HepG2 (cell line): ENCODE results near the gene RNU1-1. TPM values are rescaled to one million over a fixed set of nuclear protein-coding genes. Genes with fewer than 3 reads are reported as not detected.
"Not testable (repeated sequence)": the region's sequence is repeated elsewhere in the genome, so short reads cannot be mapped to it uniquely, and the experiment has no call there.

Experiments used
- ATAC-seq: fragments of 200-7000 bp; cut with Tn5 transposase; 3 replicates; pipeline ENCODE4 v1.9.1; 2020; ENCODE audit warnings: mild to moderate bottlenecking, moderate library complexity
- BruUV-seq: library from RNA; stranded (reverse); fragments of 400-500 nt; replicated peaks from 2 replicates; lab custom pipeline; 2021; lab: Mats Ljungman, UMichigan
- CTCF ChIA-PET: fragments of 300-600 bp; formaldehyde crosslinking; extraction: SDS; loops from one replicate; lab custom pipeline; 2021; ENCODE audit warnings: low total read pairs, inconsistent platforms, low intra/inter-chr PET ratio; lab: Yijun Ruan, JAX
- POLR2A ChIA-PET: fragments of 350-600 bp; sonication (Branson Sonifier 250); formaldehyde crosslinking; loops from one replicate; lab custom pipeline; 2020; ENCODE audit warnings: antibody characterized with exemption, inconsistent platforms; lab: Yijun Ruan, JAX
- DNase-seq: peaks from one replicate; pipeline ENCODE4 v3.0.0-alpha.2; 2015; ENCODE audit warnings: low spot score
- FAIRE-seq: peaks from 3 replicates; lab custom pipeline; 2011; peaks lifted over from hg19 to GRCh38; lab: Jason Lieb, UNC
- H2AFZ ChIP-seq: one replicate; pipeline ENCODE4 v1.6.1; 2011; ENCODE audit warnings: low read length, inconsistent platforms
- H3K27ac ChIP-seq: fragments of 300-600 bp; 3 replicates; pipeline ENCODE4 v1.8.0; 2011; ENCODE audit warnings: mixed run types, mild to moderate bottlenecking, mixed read lengths, low read length, inconsistent platforms; ENCODE audit not compliant: insufficient read depth; ENCODE audit errors: extremely low read length
- H3K27me3 ChIP-seq, 2 experiments: fragments of 200-600 bp in 1 of 2; 2 replicates in 1 of 2; 3 replicates in 1 of 2; pipeline versions ENCODE4 v1.6.0 to v1.8.0; 2011; ENCODE audit warnings: low read length in 2 of 2, mild to moderate bottlenecking in 2 of 2, moderate library complexity in 2 of 2, inconsistent platforms in 1 of 2; ENCODE audit not compliant: insufficient read depth in 2 of 2, control insufficient read depth in 1 of 2
- H3K36me3 ChIP-seq, 2 experiments: fragments of 200-600 bp in 1 of 2; replicated peaks in 1 of 2; 2 replicates in 1 of 2; 3 replicates in 1 of 2; pipeline versions ENCODE4 v1.5.1 to v1.8.0; 2011; ENCODE audit warnings: low read length in 2 of 2, inconsistent platforms in 1 of 2; ENCODE audit not compliant: insufficient read depth in 2 of 2, control insufficient read depth in 1 of 2
- H3K4me1 ChIP-seq: 2 replicates; pipeline ENCODE4 v1.5.1; 2012; ENCODE audit warnings: low read length, inconsistent platforms; ENCODE audit not compliant: insufficient read depth
- H3K4me2 ChIP-seq: 2 replicates; pipeline ENCODE4 v1.6.0; 2011; ENCODE audit warnings: low read depth, low read length, inconsistent platforms
- H3K4me3 ChIP-seq, 3 experiments: fragments of 200-600 bp in 1 of 3; sonication (generic), shearing (Covaris generic) in 1 of 3; replicated peaks in 1 of 3; 2 replicates each; pipeline ENCODE4 v1.5.1; 2011 to 2016; ENCODE audit warnings: low read length in 3 of 3, inconsistent platforms in 2 of 3, low read depth in 2 of 3, mild to moderate bottlenecking in 2 of 3, control low read depth in 1 of 3, mixed read lengths in 1 of 3; ENCODE audit not compliant: insufficient read depth in 1 of 3
- H3K79me2 ChIP-seq: one replicate; pipeline ENCODE4 v1.6.1; 2011; ENCODE audit warnings: low read length, inconsistent platforms; ENCODE audit not compliant: insufficient read depth
- H3K9ac ChIP-seq: 2 replicates; pipeline ENCODE4 v1.6.0; 2011; ENCODE audit warnings: mild to moderate bottlenecking, low read depth, low read length, inconsistent platforms; ENCODE audit not compliant: insufficient read depth
- H3K9me3 ChIP-seq: 2 replicates; pipeline ENCODE4 v1.5.1; 2012; ENCODE audit warnings: mild to moderate bottlenecking, low read length
- H4K20me1 ChIP-seq: 2 replicates; pipeline ENCODE4 v1.6.0; 2011; ENCODE audit warnings: inconsistent platforms, mild to moderate bottlenecking, low read length, moderate library complexity; ENCODE audit not compliant: insufficient read depth
- CEBPG ChIP-seq: IDR thresholded peaks from 2 replicates; pipeline ENCODE4 v1.6.1; 2016
- HDAC2 ChIP-seq: sonication (generic); formaldehyde crosslinking; IDR thresholded peaks from 2 replicates; pipeline ENCODE4 v1.4.0; 2020; ENCODE audit warnings: missing genetic modification reagents
- ZC3H4 ChIP-seq: sonication (generic); formaldehyde crosslinking; IDR thresholded peaks from 2 replicates; pipeline ENCODE4 v1.4.0; 2020; ENCODE audit warnings: missing genetic modification reagents, borderline replicate concordance
- ZNF343 ChIP-seq: sonication (generic); formaldehyde crosslinking; IDR thresholded peaks from 2 replicates; pipeline ENCODE4 v1.4.0; 2020; ENCODE audit warnings: mild to moderate bottlenecking, missing genetic modification reagents
- WGBS: methylation state at CpG from one replicate; pipeline ENCODE4 v1.1.6; 2017; ENCODE audit warnings: low lambda C conversion rate; 5-methylcytosine and 5-hydroxymethylcytosine counted together
- in situ Hi-C: cut with HindIII; loops from 2 replicates; pipeline ENCODE4 v1.10.0; 2017; ENCODE audit warnings: low pct_unique_long_range_greater_than_20kb; ENCODE audit not compliant: extremely low pct_ligation_motif_present
- intact Hi-C: fragments of 100-400 bp; cut with micrococcal nuclease; formaldehyde crosslinking; loops from one replicate; pipeline ENCODE4 v1.10.0; 2022; ENCODE audit not compliant: unreplicated experiment
- polyA plus RNA-seq, 8 experiments: library from polyadenylated mRNA; depleted of rRNA in 3 of 8; stranded (reverse) in 7 of 8; unstranded in 1 of 8; fragments of >200 nt; fragmentation: Illumina TruSeq in 4 of 8; extraction: Trizol in 4 of 8; gene quantifications; 2 replicates each; pipeline versions ENCODE4 v1.2.1 to v1.2.3, GENCODE V29; 2011 to 2016; ENCODE audit warnings: low read depth in 4 of 8, missing spikeins in 1 of 8, mixed read lengths in 1 of 8; ENCODE audit not compliant: insufficient read depth in 1 of 8
- total RNA-seq, 5 experiments: library from RNA; depleted of rRNA; stranded (reverse); fragments of >200 nt; fragmentation: Illumina TruSeq; extraction: Trizol; gene quantifications; 2 replicates each; pipeline ENCODE4 v1.2.3, GENCODE V29; 2016; ENCODE audit warnings: low read depth in 1 of 5
- TF ChIP-seq, protein P1 (sequence below): sonication (generic); formaldehyde crosslinking; IDR thresholded peaks from 2 replicates; pipeline ENCODE4 v1.4.0; 2020; ENCODE audit warnings: missing genetic modification reagents
- TF ChIP-seq, protein P2 (sequence below): sonication (generic); formaldehyde crosslinking; IDR thresholded peaks from 2 replicates; pipeline ENCODE4 v1.4.0; 2020; ENCODE audit warnings: missing genetic modification reagents

The RNU1-1 gene
- total and polyA plus RNA-seq, 2 of the 13 experiments (the other 11 are each of a cell fraction or from before 2014, with no cell fraction given): under 0.01 to 11,018 TPM

DNA sequence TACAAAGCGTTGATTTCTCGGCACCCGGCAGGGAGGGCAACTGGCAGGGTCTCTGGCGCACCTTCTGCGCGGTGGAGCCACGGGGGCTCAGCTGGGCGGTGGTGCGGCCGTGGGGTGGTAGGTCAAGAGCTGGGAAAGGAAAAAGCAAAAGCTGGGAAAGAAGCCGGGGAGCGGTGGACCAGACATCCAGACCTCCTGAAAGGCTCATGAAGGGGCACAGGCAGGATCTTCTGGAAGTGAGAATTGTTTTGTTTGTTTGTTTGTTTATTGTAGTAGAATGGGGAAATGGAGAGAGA, 7.2 kb upstream of the RNU1-1 start:
- Histone ChIP-seq H3K27ac (no peak overlapping the region), H4K20me1 (no peaks in the 10 kb centered on the region), H3K27me3 (peaks cover 0 to 15% of the 10 kb centered on the region in 2 experiments; a peak in 3 of 5 replicates), H3K79me2 (no peaks in the 10 kb centered on the region), H3K4me3 (no peak overlapping the region), H3K9me3 (no peaks in the 10 kb centered on the region), H3K36me3 (no peaks in the 10 kb centered on the region), H3K9ac (no peak overlapping the region), H3K4me2 (no peak overlapping the region), H2AFZ (no peak overlapping the region), H3K4me1 (no peaks in the 10 kb centered on the region)
- BruUV-seq: no TSS peak
- WGBS: 78% methylated on average over 12 of the region's 12 CpGs
- in situ Hi-C loops (no loop called here), intact Hi-C loops (no loop called here)
- ATAC-seq (no peak), FAIRE-seq (no peak), DNase-seq (no peak)
- TF ChIP-seq ZC3H4 (CRISPR knock-in tag) (no peak), HDAC2 (CRISPR knock-in tag) (no peak), CEBPG (CRISPR knock-in tag) (no peak), ZNF343 (CRISPR knock-in tag) (no peak)
- TF ChIP-seq, protein P1, sequence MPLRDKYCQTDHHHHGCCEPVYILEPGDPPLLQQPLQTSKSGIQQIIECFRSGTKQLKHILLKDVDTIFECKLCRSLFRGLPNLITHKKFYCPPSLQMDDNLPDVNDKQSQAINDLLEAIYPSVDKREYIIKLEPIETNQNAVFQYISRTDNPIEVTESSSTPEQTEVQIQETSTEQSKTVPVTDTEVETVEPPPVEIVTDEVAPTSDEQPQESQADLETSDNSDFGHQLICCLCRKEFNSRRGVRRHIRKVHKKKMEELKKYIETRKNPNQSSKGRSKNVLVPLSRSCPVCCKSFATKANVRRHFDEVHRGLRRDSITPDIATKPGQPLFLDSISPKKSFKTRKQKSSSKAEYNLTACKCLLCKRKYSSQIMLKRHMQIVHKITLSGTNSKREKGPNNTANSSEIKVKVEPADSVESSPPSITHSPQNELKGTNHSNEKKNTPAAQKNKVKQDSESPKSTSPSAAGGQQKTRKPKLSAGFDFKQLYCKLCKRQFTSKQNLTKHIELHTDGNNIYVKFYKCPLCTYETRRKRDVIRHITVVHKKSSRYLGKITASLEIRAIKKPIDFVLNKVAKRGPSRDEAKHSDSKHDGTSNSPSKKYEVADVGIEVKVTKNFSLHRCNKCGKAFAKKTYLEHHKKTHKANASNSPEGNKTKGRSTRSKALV (CRISPR knock-in tag): no peak
- ChIA-PET CTCF (no interaction called here), POLR2A (no interaction called here)

DNA sequence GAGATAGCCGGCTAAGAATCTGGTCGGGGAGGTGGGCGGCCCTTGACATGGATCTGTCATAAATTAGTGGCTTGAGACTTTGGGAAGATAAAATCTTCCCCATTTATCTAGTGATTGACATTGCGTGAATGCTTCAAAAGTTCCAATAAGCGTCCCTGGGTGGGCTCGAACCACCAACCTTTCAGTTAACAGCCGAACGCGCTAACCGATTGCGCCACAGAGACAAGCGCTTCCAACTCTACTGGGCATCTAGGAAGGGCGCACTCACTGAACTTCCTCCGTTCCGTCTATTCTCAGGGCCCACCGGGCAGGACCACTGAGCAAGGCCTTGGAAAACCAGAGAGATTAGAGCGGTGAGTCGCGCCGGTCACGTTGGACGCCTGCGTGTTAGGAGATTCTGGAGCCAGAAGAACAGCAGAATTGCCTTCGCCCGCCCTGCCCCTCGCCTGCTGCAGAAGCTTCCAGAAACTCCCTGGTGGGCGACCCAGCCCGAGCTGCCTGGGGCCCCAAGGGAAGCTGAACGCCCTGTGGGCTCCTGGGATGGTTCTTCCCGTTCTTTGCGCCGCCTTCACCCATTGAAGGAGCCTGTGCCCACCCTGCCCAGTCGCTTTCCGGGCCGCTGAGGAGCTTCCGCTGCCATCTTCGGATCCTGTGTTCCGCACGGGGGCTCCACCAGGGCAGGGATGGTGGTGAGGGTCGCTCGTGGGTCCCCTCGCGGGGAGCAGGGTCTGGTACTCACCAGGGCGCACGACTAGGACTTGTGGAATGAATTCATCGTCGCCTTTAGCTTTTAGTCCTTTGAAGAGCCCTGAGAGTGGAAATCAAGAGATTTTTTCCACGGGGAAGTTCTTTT, 6.6 kb upstream of the RNU1-1 start:
- ATAC-seq, H2AFZ ChIP-seq, H3K9me3 ChIP-seq, H4K20me1 ChIP-seq, H3K79me2 ChIP-seq, H3K4me1 ChIP-seq, H3K4me3 ChIP-seq, H3K9ac ChIP-seq, intact Hi-C loops, BruUV-seq, H3K27ac ChIP-seq, POLR2A ChIA-PET, CTCF ChIA-PET, DNase-seq, FAIRE-seq, H3K4me2 ChIP-seq, in situ Hi-C loops, H3K36me3 ChIP-seq: not testable (repeated sequence)
- 72% methylated on average over 43 of the region's 48 CpGs for WGBS
- TF ChIP-seq, protein P2, sequence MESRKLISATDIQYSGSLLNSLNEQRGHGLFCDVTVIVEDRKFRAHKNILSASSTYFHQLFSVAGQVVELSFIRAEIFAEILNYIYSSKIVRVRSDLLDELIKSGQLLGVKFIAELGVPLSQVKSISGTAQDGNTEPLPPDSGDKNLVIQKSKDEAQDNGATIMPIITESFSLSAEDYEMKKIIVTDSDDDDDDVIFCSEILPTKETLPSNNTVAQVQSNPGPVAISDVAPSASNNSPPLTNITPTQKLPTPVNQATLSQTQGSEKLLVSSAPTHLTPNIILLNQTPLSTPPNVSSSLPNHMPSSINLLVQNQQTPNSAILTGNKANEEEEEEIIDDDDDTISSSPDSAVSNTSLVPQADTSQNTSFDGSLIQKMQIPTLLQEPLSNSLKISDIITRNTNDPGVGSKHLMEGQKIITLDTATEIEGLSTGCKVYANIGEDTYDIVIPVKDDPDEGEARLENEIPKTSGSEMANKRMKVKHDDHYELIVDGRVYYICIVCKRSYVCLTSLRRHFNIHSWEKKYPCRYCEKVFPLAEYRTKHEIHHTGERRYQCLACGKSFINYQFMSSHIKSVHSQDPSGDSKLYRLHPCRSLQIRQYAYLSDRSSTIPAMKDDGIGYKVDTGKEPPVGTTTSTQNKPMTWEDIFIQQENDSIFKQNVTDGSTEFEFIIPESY (CRISPR knock-in tag): 0 out of 2 replicates have a peak, but pooled peaks have one; percentile 8
- H3K27me3 ChIP-seq: peaks cover 0 to 15% of the 10 kb centered on the region in 2 experiments; a peak in 3 of 5 replicates
